Mesothelial cell of epicardium (in vitro differentiated cells): ENCODE measurements around the gene HAGHL. TPM values are rescaled to one million over a fixed set of nuclear protein-coding genes. Genes with fewer than 3 reads are reported as not detected.
"Not testable (repeated sequence)": the region's sequence is repeated elsewhere in the genome, so short reads cannot be mapped to it uniquely, and the experiment has no call there.

Experiments
- DNase-seq, 2 experiments: peaks; one replicate each; pipeline ENCODE4 v3.0.0; 2021; ENCODE audit warnings: low spot score in 2 of 2; ENCODE audit not compliant: unreplicated experiment in 2 of 2
- H3K27ac Mint-ChIP-seq: 2 replicates; pipeline ENCODE4 v1.8.0; 2021; ENCODE audit warnings: mixed read lengths
- H3K27me3 Mint-ChIP-seq: 2 replicates; pipeline ENCODE4 v1.8.0; 2021; ENCODE audit warnings: low read depth, mixed read lengths
- H3K36me3 Mint-ChIP-seq: 2 replicates; pipeline ENCODE4 v1.8.0; 2021; ENCODE audit warnings: mixed read lengths
- H3K4me1 Mint-ChIP-seq: 2 replicates; pipeline ENCODE4 v1.8.0; 2021; ENCODE audit warnings: mixed read lengths
- H3K4me3 Mint-ChIP-seq: 2 replicates; pipeline ENCODE4 v1.8.0; 2021; ENCODE audit warnings: mild to moderate bottlenecking, moderate library complexity, mixed read lengths
- H3K9me3 Mint-ChIP-seq: 2 replicates; pipeline ENCODE4 v1.8.0; 2021; ENCODE audit warnings: mixed read lengths
- CTCF ChIP-seq: fragments of 200-600 bp; sonication (generic); IDR thresholded peaks from one replicate; pipeline ENCODE4 v1.5.0; 2021; ENCODE audit warnings: antibody characterized with exemption; ENCODE audit not compliant: unreplicated experiment
- total RNA-seq: library from RNA; stranded (reverse); gene quantifications from 3 replicates; pipeline ENCODE4 v1.2.1, GENCODE V29; 2021

Gene HAGHL
- total RNA-seq, 1 donor from 2014 or later = 6.4 TPM

- Mint-ChIP-seq H3K4me1 (peaks cover 1% of the 10 kb centered on the region), H3K27me3 (peaks cover 20% of the 10 kb centered on the region), H3K27ac (no peak overlapping the region), H3K9me3 (peaks cover 5% of the 10 kb centered on the region), H3K4me3 (no peak overlapping the region), H3K36me3 (no peaks in the 10 kb centered on the region)
- no peak for DNase-seq
- no peak for TF ChIP-seq CTCF
These were observed 25.1 kb downstream of the HAGHL start for GRCh38 chr16:752007-752312.

GRCh38 chr16:754121-754607 is 27.3 kb downstream of the HAGHL start:
- H3K4me1 Mint-ChIP-seq, H3K27ac Mint-ChIP-seq, H3K4me3 Mint-ChIP-seq, DNase-seq, H3K36me3 Mint-ChIP-seq, H3K9me3 Mint-ChIP-seq: not testable (repeated sequence)
- peaks cover 20% of the 10 kb centered on the region for H3K27me3 Mint-ChIP-seq

- peaks cover 20% of the 10 kb centered on the region for H3K27me3 Mint-ChIP-seq
- no peak for TF ChIP-seq CTCF
- peaks cover 5% of the 10 kb centered on the region for H3K9me3 Mint-ChIP-seq
- H3K4me1 Mint-ChIP-seq = peaks cover 4% of the 10 kb centered on the region
- DNase-seq = no peak
- H3K4me3 Mint-ChIP-seq = no peak overlapping the region
- H3K36me3 Mint-ChIP-seq = no peaks in the 10 kb centered on the region
- no peak overlapping the region for H3K27ac Mint-ChIP-seq
These were observed 27.8 kb downstream of the HAGHL start for GRCh38 chr16:754656-755055.

GRCh38 chr16:756428-756827 is 29.5 kb downstream of the HAGHL start:
- Mint-ChIP-seq H3K9me3 (peaks cover 5% of the 10 kb centered on the region), H3K4me3 (no peak overlapping the region), H3K27ac (no peak overlapping the region), H3K27me3 (peaks cover 17% of the 10 kb centered on the region), H3K4me1 (peaks cover 13% of the 10 kb centered on the region), H3K36me3 (no peaks in the 10 kb centered on the region)
- DNase-seq = no peak
- TF ChIP-seq CTCF = no peak

GRCh38 chr16:759110-759910 is 32.4 kb downstream of the HAGHL start:
- DNase-seq = no peak
- Mint-ChIP-seq H3K4me3 (peak overlapping the region; percentile 20), H3K27ac (peak overlapping the region; percentile 97), H3K4me1 (peaks cover 20% of the 10 kb centered on the region), H3K36me3 (no peaks in the 10 kb centered on the region), H3K27me3 (no peaks in the 10 kb centered on the region), H3K9me3 (peaks cover 5% of the 10 kb centered on the region)
- no peak for TF ChIP-seq CTCF

- Mint-ChIP-seq H3K27me3 (no peaks in the 10 kb centered on the region), H3K4me1 (peaks cover 20% of the 10 kb centered on the region), H3K9me3 (peaks cover 5% of the 10 kb centered on the region), H3K27ac (peak overlapping the region; percentile 97), H3K4me3 (no peak overlapping the region), H3K36me3 (no peaks in the 10 kb centered on the region)
- TF ChIP-seq CTCF = no peak
- DNase-seq = no peak
These were observed 33.2 kb downstream of the HAGHL start for GRCh38 chr16:760065-760464.
